AG04450 (cell line): Measurements from ENCODE around the gene DLL4. TPM values are rescaled to one million over a fixed set of nuclear protein-coding genes. Genes with fewer than 3 reads are reported as not detected.
"Not testable (repeated sequence)": the region's sequence is repeated elsewhere in the genome, so short reads cannot be mapped to it uniquely, and the experiment has no call there.

Experiments used
- CTCF ChIA-PET: fragments of 300-600, 350-600 bp; formaldehyde crosslinking; extraction: SDS; loops from one replicate; lab custom pipeline; 2022; ENCODE audit warnings: antibody characterized with exemption, inconsistent platforms; lab: Charles Lee
- POLR2A ChIA-PET: fragments of 350-600 bp; formaldehyde crosslinking; extraction: SDS; loops from one replicate; lab custom pipeline; 2021; ENCODE audit warnings: antibody characterized with exemption, inconsistent platforms; lab: Yijun Ruan, JAX
- DNase-seq: peaks from one replicate; pipeline ENCODE4 v3.0.0-alpha.2; 2011; ENCODE audit warnings: low read depth, low spot score
- H3K27ac ChIP-seq: one replicate; pipeline ENCODE4 v1.5.1; 2012; ENCODE audit warnings: low read depth, low read length, control low read depth
- H3K27me3 ChIP-seq: one replicate; pipeline ENCODE4 v1.6.0; 2012; ENCODE audit warnings: low read length; ENCODE audit not compliant: control insufficient read depth, insufficient read depth
- H3K4me3 ChIP-seq: 2 replicates; pipeline ENCODE4 v1.5.1; 2011; ENCODE audit warnings: mild to moderate bottlenecking, low read depth, low read length, control low read depth
- H3K9me3 ChIP-seq: 2 replicates; pipeline ENCODE4 v1.5.1; 2012; ENCODE audit warnings: low read length; ENCODE audit not compliant: control insufficient read depth, insufficient read depth
- CTCF ChIP-seq: IDR thresholded peaks from 2 replicates; pipeline ENCODE4 v1.5.1; 2011; ENCODE audit warnings: low read depth, low read length, control low read depth, inconsistent platforms
- polyA plus RNA-seq: library from polyadenylated mRNA; depleted of rRNA; stranded (reverse); fragments of >200 nt; gene quantifications from 2 replicates; pipeline ENCODE4 v1.2.3, GENCODE V29; 2011

Gene DLL4
- polyA plus RNA-seq, 1 experiment = 1.5 TPM

- Histone ChIP-seq H3K27ac (peak within 1 kb of the TSS; percentile 96), H3K4me3 (peak within 1 kb of the TSS; percentile 95), H3K27me3 (no peaks in the 10 kb centered on the region), H3K9me3 (no peaks in the 10 kb centered on the region; the same call in 1 of the 2 replicates)
- CTCF ChIA-PET = interaction anchor here (2.6 kb wide), 1 partner anchor 11 kb away, joined by 22 read pairs; no protein-coding TSS in a partner anchor
- peak; percentile 91 for DNase-seq
- TF ChIP-seq CTCF = no peak
- POLR2A ChIA-PET = interaction anchor here (0.5 to 2.8 kb wide), 21 partner anchors 11 to 786 kb away, joined by 3 to 29 read pairs (median 4); partner anchors contain the start of genes DLL4, INO80 and VPS18
Observed at GRCh38 chr15:40952901-40953712, 24.0 kb downstream of the DLL4 start, which contains the start of gene CHAC1. Gene CHAC1, plus strand, starts transcription at chr15:40953471. Its CDS starts 113 bp downstream, at chr15:40953584.

DNA sequence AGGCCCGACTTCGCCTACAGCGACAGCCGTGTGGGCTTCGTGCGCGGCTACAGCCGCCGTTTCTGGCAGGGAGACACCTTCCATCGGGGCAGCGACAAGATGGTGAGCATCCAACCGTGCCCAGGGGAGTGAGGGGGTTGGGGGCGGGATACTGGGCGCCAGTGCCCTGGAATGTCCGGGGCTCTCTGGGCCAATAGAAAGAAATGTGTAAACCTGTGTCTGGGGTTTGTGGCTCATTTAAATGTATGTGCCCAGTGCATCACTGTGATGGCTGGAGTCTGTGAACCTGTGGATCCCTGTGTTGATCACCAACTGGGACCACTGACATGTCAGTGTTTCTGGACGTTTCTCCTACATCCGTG is 24.6 kb downstream of the DLL4 start:
- Histone ChIP-seq H3K9me3 (no peaks in the 10 kb centered on the region; the same call in 1 of the 2 replicates), H3K4me3 (peak overlapping the region; percentile 95), H3K27me3 (no peaks in the 10 kb centered on the region), H3K27ac (peak overlapping the region; percentile 68)
- ChIA-PET POLR2A (interaction anchor here (0.5 to 2.8 kb wide), 16 partner anchors 12 to 163 kb away, joined by 3 to 29 read pairs (median 4); partner anchors contain the start of genes DLL4, INO80 and VPS18), CTCF (interaction anchor here (1.5 to 2.6 kb wide), 2 partner anchors 12 to 13 kb away, joined by 5 to 22 read pairs; no protein-coding TSS in a partner anchor)
- TF ChIP-seq CTCF = no peak
- DNase-seq = no peak

- H3K27ac ChIP-seq, DNase-seq, H3K27me3 ChIP-seq, H3K9me3 ChIP-seq: not testable (repeated sequence)
- H3K4me3 ChIP-seq = peak overlapping the region; percentile 95
- CTCF ChIA-PET = interaction anchor here (1.1 to 1.5 kb wide), 2 partner anchors 13 to 68 kb away, joined by 3 to 5 read pairs; no protein-coding TSS in a partner anchor
- POLR2A ChIA-PET = interaction anchor here (0.8 to 2.8 kb wide), 5 partner anchors 16 to 62 kb away, joined by 3 to 14 read pairs (median 4); partner anchors contain the start of genes DLL4 and VPS18
Observed at GRCh38 chr15:40954158-40954848, 25.2 kb downstream of the DLL4 start.

GRCh38 chr15:40955141-40955903 is 26.2 kb downstream of the DLL4 start:
- POLR2A ChIA-PET = no interaction called here
- Histone ChIP-seq H3K9me3 (no peaks in the 10 kb centered on the region; the same call in 1 of the 2 replicates), H3K4me3 (peak overlapping the region; percentile 95), H3K27me3 (no peaks in the 10 kb centered on the region), H3K27ac (peak overlapping the region; percentile 31)
- TF ChIP-seq CTCF = no peak
- CTCF ChIA-PET = interaction anchor here (1.1 to 1.5 kb wide), 2 partner anchors 14 to 67 kb away, joined by 3 to 5 read pairs; no protein-coding TSS in a partner anchor
- DNase-seq = no peak
